HG03442 (cell line): Measurements from ENCODE around the gene SMIM14.
"Not testable (repeated sequence)": the region's sequence is repeated elsewhere in the genome, so short reads cannot be mapped to it uniquely, and the experiment has no call there.

Source experiments
- ATAC-seq: cut with Tn5 transposase; IDR thresholded peaks from one replicate; pipeline ENCODE4 v1.9.1; 2021; ENCODE audit warnings: mild to moderate bottlenecking, moderate library complexity; ENCODE audit not compliant: unreplicated experiment

The SMIM14 gene

GRCh38 chr4:39510348-39510929, 128.2 kb downstream of the SMIM14 start:
- no peak for ATAC-seq

GRCh38 chr4:39505581-39505980, 133.1 kb downstream of the SMIM14 start:
- ATAC-seq: no peak

GRCh38 chr4:39504538-39504937, 134.1 kb downstream of the SMIM14 start:
- ATAC-seq: no peak

- not testable (repeated sequence) for ATAC-seq
Observed at GRCh38 chr4:39502664-39503035, 136.0 kb downstream of the SMIM14 start.

- no peak for ATAC-seq
Observed at GRCh38 chr4:39502019-39502663, 136.5 kb downstream of the SMIM14 start.

GRCh38 chr4:39498727-39499020, 140.0 kb downstream of the SMIM14 start:
- no peak for ATAC-seq

- no peak for ATAC-seq
Observed at GRCh38 chr4:39497909-39498726, 140.5 kb downstream of the SMIM14 start.
